ENCODE results near the gene LRRC36. TPM values are rescaled to one million over a fixed set of nuclear protein-coding genes. Genes with fewer than 3 reads are reported as not detected.

LRRC36 gene
- total RNA-seq, 4 donors from 2014 or later = 5.1 TPM; not detected in 3

GRCh38 chr16:67301080-67301782 lies 25.4 kb upstream of the LRRC36 start:
- TF ChIP-seq POLR2A (IDR thresholded peaks at IDR 0.05) (no peak), CTCF (IDR thresholded peaks at IDR 0.05) (no peak)

GRCh38 chr16:67302076-67302475 lies 24.5 kb upstream of the LRRC36 start:
- no peak for TF ChIP-seq POLR2A (IDR thresholded peaks at IDR 0.05)
- no peak for TF ChIP-seq CTCF (IDR thresholded peaks at IDR 0.05)
- H3K36me3 ChIP-seq = no peaks in the 10 kb centered on the region
- H3K4me1 ChIP-seq = no peaks in the 10 kb centered on the region
- no peak for DNase-seq
- no peaks in the 10 kb centered on the region for H3K9me3 ChIP-seq
- H3K27me3 ChIP-seq = no peaks in the 10 kb centered on the region
- no peak overlapping the region for H3K4me3 ChIP-seq
- no peak overlapping the region for H3K27ac ChIP-seq

More at GRCh38 chr16:67301080-67301782, 25.4 kb upstream of the LRRC36 start:
- Histone ChIP-seq H3K27me3 (no peaks in the 10 kb centered on the region), H3K36me3 (no peaks in the 10 kb centered on the region), H3K4me1 (no peaks in the 10 kb centered on the region), H3K9me3 (no peaks in the 10 kb centered on the region), H3K27ac (no peak overlapping the region), H3K4me3 (no peak overlapping the region)
- DNase-seq = no peak

- no peaks in the 10 kb centered on the region for H3K36me3 ChIP-seq
- DNase-seq = no peak
- H3K4me1 ChIP-seq = no peaks in the 10 kb centered on the region
- H3K4me3 ChIP-seq = no peak overlapping the region
- H3K27me3 ChIP-seq = no peaks in the 10 kb centered on the region
- no peak for TF ChIP-seq CTCF (IDR thresholded peaks at IDR 0.05)
- TF ChIP-seq POLR2A (IDR thresholded peaks at IDR 0.05) = no peak
- no peak overlapping the region for H3K27ac ChIP-seq
- no peaks in the 10 kb centered on the region for H3K9me3 ChIP-seq
Observed at GRCh38 chr16:67302970-67303369, 23.6 kb upstream of the LRRC36 start.

- Histone ChIP-seq H3K4me1 (no peaks in the 10 kb centered on the region), H3K36me3 (no peaks in the 10 kb centered on the region), H3K4me3 (no peak overlapping the region), H3K9me3 (no peaks in the 10 kb centered on the region), H3K27ac (no peak overlapping the region), H3K27me3 (no peaks in the 10 kb centered on the region)
- TF ChIP-seq CTCF (IDR thresholded peaks at IDR 0.05) (no peak), POLR2A (IDR thresholded peaks at IDR 0.05) (no peak)
- DNase-seq = no peak
Observed at GRCh38 chr16:67304020-67304419, 22.6 kb upstream of the LRRC36 start.

GRCh38 chr16:67305216-67306071 lies 21.2 kb upstream of the LRRC36 start:
- Histone ChIP-seq H3K9me3 (no peaks in the 10 kb centered on the region), H3K27me3 (no peaks in the 10 kb centered on the region), H3K4me3 (no peak overlapping the region), H3K36me3 (no peaks in the 10 kb centered on the region), H3K27ac (no peak overlapping the region), H3K4me1 (no peaks in the 10 kb centered on the region)
- TF ChIP-seq POLR2A (IDR thresholded peaks at IDR 0.05) (no peak), CTCF (IDR thresholded peaks at IDR 0.05) (no peak)
- DNase-seq = no peak
